ENCODE results near the gene DHRS12.

Gene DHRS12

DNA sequence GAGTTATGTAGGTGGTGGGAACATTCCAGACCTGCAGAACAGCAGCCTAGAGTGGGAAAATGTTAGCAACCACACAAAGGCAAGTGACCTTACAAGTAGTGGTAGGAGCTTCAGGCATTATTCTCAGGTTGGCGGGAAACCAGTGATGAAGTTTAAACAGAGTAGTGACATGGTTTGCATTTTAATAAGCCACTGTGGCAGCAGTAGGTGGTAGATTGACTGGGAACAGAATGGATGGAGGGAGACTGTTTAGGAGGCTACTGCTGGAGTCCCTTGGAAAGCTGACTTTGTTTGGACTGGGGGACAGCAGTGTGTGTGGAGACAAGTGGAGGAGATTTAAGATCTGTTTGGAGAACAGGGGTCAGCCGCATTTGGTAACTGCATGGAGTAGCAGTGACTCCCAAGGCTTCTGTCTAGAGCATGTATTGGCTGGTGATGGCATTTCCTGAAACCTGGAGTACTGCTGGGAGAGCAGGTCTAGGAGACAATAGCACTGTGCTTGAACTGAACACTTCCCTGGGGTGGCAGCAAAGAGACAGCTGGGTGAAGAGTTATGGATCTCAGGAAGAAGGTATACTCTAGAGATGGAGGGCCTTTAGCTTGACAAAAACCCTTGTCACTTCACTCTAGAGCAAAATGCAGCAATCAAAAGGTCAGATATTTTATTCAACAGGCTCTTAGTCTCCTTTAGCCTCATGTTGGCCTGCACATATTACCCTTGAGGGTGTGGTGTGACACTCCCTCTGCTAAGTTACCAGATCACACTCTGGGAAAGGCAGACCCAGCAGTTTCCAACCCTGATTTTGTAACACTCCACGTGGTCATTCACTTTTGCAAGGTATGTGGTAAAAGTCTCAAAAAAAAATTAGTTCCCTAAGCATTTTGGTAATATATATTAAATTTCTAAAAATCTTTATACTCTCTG lies 70.3 kb downstream of the DHRS12 start:
- H3K4me3 ChIP-seq (ENCODE audit: control insufficient read depth, low read depth, low read length): no peak overlapping the region
- TF ChIP-seq, protein P1, sequence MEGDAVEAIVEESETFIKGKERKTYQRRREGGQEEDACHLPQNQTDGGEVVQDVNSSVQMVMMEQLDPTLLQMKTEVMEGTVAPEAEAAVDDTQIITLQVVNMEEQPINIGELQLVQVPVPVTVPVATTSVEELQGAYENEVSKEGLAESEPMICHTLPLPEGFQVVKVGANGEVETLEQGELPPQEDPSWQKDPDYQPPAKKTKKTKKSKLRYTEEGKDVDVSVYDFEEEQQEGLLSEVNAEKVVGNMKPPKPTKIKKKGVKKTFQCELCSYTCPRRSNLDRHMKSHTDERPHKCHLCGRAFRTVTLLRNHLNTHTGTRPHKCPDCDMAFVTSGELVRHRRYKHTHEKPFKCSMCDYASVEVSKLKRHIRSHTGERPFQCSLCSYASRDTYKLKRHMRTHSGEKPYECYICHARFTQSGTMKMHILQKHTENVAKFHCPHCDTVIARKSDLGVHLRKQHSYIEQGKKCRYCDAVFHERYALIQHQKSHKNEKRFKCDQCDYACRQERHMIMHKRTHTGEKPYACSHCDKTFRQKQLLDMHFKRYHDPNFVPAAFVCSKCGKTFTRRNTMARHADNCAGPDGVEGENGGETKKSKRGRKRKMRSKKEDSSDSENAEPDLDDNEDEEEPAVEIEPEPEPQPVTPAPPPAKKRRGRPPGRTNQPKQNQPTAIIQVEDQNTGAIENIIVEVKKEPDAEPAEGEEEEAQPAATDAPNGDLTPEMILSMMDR (IDR thresholded peaks at IDR 0.05; ENCODE audit: control insufficient read depth, insufficient read depth, low read depth, low read length, missing control alignments): peak; percentile 11
- no peak for DNase-seq (ENCODE audit: low read depth)

DNA sequence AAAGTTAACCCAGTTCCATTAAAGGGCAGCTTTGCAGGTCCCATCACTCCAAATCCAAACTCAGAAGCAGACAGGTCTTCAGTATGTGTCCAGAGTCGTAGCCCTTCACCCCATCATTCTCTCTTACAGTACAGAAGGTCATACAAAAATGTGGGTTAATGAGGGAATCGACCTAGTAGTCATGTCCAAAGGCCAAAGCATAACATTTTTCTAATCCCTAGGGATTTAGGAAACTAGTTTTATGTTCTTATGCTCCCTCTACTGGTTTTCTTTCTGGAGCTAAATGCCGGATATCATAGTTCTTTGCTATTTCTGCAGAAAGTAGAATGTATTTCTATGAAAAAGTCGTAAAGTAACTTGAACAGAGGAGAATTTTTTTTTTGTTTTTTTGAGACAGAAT lies 72.2 kb downstream of the DHRS12 start:
- DNase-seq (ENCODE audit: low read depth): peak; percentile 52
- H3K4me3 ChIP-seq (ENCODE audit: control insufficient read depth, low read depth, low read length): no peak overlapping the region
- TF ChIP-seq, protein P1 (IDR thresholded peaks at IDR 0.05; ENCODE audit: control insufficient read depth, insufficient read depth, low read depth, low read length, missing control alignments): peak; percentile 46

DNA sequence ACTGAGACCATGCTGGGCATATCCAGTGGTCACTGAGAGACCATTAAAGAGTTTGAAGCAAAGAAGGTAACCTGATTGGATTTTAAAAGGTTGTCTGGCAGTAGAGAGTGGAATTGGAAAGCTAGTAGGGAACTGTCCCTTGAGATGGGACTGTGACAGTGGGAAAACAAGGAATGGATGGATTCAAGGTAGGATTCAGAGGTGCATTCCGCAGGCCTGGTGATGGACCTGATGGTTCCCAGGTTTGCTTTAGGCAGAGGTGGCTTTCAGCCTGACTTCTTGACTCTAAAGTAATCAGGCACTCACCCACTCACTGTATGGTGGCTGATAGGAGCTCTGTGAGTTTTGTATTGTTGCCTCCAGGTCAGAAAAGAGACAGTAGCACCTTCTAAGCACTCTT lies 73.0 kb downstream of the DHRS12 start:
- no peak overlapping the region for H3K4me3 ChIP-seq (ENCODE audit: control insufficient read depth, low read depth, low read length)
- no peak for DNase-seq (ENCODE audit: low read depth)
- TF ChIP-seq, protein P1 (IDR thresholded peaks at IDR 0.05; ENCODE audit: control insufficient read depth, insufficient read depth, low read depth, low read length, missing control alignments): no peak

DNA sequence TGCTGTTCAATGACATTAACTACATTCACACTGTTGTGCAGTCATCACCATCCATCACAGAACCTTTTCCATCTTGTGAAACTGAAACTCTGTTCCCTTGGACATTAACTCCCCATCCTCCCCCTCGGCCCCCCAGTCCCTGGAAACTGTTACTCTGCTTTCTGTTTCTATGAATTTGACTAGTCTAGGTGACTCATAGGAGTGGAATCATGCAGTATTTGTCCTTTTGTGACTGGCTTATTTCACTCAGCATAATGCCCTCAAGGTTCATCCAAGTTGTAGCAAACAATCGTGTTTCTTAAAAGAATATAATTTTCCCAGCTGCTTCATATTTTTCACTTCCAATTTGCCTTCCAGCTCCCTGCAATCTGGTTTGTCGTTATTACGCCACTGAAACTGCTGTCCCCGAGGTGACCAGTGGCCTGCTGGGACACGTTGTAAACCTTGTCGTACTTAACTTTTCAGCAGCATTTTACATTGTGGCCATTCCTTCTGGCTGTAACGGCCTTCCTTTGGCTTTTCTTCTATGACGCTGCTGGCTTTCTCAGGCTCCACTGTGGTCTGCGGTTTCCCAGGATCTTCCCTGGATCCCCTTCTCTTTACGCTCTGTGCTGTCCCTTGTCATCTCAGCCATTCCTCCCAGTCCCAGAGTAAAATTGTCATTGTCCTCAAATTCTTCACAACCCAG lies 74.0 kb downstream of the DHRS12 start:
- DNase-seq (ENCODE audit: low read depth): peak; percentile 57
- H3K4me3 ChIP-seq (ENCODE audit: control insufficient read depth, low read depth, low read length): no peak overlapping the region
- TF ChIP-seq, protein P1 (IDR thresholded peaks at IDR 0.05; ENCODE audit: control insufficient read depth, insufficient read depth, low read depth, low read length, missing control alignments): no peak

DNA sequence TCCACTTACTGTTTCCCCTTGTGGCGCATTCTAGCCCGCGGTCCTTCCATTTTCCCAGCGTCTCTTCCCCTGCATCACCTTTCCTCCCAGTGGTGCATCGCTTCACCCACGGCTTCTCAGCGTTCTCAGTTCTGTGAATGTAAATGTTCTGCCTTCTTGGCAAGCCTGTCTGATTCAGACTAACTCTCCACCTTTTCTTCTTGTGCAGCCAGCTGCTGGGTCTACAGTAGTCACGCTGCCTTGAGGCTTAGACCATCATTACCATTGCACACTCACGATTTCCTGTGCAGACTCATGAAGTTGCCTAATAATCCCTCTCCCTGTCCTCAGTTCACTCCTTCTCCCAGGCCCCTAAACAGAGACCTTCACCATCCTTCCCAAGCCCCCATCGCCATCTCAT lies 75.0 kb downstream of the DHRS12 start:
- DNase-seq (ENCODE audit: low read depth): peak; percentile 80
- no peak overlapping the region for H3K4me3 ChIP-seq (ENCODE audit: control insufficient read depth, low read depth, low read length)
- TF ChIP-seq, protein P1 (IDR thresholded peaks at IDR 0.05; ENCODE audit: control insufficient read depth, insufficient read depth, low read depth, low read length, missing control alignments): no peak

DNA sequence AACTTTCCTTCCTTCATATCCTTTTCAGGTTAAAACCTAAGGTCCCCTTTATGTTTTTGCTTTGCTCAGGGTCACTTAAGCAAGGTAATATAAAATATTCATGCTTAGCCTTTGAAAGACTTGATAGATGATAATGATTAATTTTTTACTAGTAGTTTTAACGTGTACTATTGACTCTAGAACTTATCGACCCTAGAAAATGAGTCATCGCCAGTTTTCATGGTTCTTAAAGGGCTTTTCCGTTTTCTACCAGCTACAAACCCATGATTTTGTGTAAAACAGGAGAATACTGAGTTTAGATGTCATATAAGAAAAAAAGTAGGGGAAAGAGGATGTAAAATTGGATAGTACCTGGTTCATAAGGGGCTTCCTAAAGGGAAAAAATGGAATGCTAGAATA lies 75.7 kb downstream of the DHRS12 start:
- no peak overlapping the region for H3K4me3 ChIP-seq (ENCODE audit: control insufficient read depth, low read depth, low read length)
- TF ChIP-seq, protein P1 (IDR thresholded peaks at IDR 0.05; ENCODE audit: control insufficient read depth, insufficient read depth, low read depth, low read length, missing control alignments): no peak
- no peak for DNase-seq (ENCODE audit: low read depth)
